CD4-positive, alpha-beta T cell treated with Interleukin-10 for 1 hour (primary cell): ENCODE data around the gene RNF212.
A peak's percentile ranks its signal among the peaks of the same experiment; 100 is the strongest.
"Not testable (repeated sequence)": the region's sequence is repeated elsewhere in the genome, so short reads cannot be mapped to it uniquely, and the experiment has no call there.

ENCODE experiments used
- DNase-seq: peaks from one replicate; pipeline ENCODE4 v3.0.0-alpha.2; 2020

Gene RNF212

DNA sequence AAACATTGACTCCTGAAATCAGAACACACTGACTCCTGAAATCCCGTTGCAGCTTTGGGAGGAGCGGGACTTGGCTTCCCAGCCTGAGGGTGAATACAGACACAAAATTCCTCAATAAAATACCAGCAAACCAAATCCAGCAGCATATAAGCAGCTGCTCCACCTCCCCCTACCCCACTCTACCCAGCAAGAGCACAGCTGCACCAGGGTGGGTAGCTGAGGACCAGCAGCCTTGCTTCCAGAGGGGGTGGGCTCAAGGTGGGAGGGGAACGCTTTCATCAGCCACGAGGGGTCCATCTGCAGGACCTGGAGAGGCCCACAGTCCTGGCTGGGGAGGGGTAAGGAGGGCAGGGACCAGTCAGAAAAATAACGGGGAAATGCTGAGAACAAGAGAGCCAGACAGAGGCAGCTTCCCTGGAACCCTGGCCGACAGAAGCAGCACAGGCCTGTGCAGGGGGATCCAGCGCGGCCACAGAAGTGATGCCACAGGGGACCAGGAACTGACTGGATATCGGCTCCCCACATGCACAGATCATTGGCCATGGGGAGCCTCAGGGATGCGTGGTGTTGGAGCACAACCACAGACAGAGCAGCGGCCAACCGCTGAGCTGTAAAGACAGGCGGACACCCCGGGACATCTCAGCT, 52.2 kb downstream of the RNF212 start:
- no peak for DNase-seq

DNA sequence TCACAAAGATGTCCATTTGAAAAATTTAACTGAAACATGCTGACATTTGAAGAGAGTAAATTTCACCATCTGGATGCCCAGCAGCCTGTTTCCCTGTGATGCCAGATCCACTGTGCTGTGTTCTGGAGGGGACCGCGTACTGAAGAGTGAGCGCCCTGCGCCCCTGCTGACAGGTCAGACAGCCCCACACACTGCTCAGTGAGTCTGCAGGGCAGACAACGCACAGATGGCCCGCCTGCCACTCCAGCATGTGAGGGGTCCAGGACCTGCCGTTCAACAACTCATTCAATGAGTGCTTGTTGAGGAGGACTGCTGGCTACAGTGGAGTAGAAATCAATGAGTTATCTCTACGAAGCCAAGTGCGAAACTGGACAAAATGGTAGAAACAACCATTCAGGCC, 52.7 kb downstream of the RNF212 start:
- DNase-seq = no peak

DNA sequence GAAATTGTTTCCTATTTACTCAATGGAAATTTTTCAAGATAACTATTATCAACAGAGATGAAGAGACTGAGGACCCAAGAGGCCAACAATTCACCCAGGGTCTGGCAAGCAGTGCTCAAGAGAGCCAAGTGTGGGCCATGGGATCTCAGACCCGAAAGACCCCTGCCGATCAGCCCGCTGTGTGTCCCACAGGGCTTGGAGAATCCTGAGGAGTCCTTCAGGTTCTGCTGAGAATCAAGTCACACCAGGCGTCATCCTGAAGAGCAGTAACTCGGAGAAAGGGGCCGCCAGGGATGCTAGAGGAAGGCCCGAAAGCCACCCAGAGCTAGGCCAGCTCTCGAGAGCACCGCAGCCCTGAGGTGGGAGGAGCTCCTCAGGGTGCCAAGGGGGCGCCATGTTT, 53.2 kb downstream of the RNF212 start:
- DNase-seq = no peak

DNA sequence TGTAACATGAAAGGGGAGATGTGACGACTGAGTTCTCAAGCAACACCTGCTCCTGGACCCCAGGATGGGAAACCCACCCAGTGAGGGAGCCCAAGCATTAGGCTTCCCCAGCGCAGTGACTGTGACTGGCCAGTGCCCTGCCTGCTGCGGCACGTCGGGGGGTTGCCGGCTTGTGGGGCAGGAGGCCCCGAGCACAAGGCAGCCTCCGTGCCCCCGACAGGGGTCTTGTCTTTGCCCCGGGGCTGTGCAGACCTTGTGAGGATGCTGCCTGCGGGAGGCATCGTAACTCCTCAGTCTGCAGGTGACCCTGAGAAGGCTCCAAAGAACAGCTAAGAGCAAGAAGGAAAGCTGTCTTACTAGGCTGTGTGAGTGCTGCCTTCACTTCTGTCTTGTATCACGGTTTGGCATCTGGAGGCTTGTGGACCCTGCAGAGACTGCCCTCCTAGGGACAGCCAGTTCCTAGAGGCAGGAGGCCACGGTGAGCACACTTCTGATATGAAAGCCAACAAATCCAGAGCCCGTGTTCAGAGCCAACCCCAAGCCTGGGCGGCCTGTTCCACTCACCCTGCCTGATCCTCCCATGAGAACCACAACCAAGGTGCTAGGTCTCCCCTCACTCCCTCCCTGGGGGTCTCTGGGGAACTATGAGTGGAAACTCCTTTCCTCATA, 54.2 kb downstream of the RNF212 start:
- no peak for DNase-seq

DNA sequence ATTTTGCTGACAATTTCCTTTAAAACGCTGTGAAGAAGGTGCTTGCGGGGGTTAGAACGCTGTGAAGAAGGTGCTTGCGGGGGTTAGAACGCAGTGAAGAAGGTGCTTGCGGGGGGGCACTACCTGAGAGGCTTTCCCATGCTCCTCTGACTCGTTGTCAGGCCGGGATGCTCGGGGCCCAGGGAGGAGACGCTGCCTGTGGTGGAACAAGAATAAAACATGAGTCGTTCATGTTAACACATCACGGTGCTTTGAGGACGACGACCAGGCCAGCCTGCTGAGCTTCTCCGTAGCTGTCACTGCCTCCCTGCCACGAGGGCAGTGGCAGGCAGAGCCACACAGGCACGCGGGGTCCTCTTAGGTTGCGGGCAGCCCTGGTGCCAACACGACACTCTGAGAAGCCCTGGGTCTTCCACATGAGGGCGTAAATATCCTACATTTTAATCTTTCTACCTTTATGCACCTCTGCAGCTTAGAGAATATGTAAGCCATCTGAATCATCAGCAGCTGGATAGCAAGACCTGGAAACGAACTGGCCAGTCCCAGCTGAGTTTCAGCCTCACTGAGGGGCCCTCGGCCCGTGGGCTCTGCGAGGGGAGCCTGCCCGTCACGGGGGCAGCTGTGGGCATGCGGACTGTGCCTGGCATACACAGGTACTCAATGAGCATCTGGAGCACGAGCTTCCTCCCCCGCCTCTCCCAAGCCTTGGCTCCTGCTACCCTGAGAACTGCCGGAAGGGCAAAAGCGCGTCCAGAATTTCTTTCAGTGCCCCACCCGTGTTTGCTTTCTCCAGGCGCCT, 55.0 kb downstream of the RNF212 start:
- no peak for DNase-seq

DNA sequence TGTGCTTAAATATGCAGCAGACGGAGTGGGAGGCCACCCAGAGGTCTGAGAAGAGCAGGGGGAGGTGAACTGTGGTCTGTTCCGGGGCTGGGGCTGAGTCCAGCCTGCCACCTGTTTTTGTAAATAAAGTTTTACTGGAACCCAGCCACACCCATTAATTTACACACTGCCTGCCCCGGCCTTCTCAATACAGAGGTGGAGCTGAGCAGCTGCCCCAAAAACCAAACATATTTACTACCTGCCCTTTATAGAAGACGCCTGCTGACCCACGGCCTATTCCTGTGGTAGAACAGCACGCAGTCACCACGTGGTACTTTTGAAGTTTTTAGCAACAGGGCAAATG, 56.0 kb downstream of the RNF212 start:
- DNase-seq = no peak

DNA sequence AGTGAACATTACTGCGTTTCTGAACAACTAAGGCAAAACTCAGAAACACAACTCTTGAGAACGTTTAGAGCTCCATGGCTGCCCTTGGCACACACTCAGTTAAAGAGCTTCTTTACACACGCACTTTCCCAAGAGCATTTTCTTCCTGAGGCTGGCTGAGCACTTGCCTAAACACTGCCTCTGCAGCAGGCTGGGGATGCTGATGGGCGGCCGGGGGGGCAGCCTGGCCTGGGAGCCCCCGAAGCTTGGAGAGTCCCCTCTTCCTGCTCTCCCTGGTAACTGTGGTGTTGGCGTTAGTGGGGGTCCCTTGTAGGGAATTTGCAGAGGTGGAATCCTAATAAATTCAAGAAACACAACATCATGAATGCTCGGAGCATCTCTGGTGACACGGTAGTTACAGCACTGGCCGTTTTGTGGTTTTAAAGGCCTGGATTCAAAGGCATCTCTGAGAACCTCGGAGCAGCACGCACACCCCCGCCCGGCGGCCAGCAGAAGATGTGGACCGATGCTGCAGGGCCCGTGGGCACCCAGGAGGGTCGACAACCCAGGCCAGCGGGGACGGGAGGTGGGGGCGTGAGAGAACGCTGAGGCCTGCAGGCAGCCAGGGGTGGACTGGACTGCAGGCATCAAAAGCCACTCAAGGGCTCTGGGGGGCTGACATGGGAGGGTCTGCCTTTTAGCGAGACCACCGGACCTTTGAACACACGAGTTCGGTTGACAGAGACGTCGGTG, 56.5 kb downstream of the RNF212 start:
- DNase-seq = no peak

DNA sequence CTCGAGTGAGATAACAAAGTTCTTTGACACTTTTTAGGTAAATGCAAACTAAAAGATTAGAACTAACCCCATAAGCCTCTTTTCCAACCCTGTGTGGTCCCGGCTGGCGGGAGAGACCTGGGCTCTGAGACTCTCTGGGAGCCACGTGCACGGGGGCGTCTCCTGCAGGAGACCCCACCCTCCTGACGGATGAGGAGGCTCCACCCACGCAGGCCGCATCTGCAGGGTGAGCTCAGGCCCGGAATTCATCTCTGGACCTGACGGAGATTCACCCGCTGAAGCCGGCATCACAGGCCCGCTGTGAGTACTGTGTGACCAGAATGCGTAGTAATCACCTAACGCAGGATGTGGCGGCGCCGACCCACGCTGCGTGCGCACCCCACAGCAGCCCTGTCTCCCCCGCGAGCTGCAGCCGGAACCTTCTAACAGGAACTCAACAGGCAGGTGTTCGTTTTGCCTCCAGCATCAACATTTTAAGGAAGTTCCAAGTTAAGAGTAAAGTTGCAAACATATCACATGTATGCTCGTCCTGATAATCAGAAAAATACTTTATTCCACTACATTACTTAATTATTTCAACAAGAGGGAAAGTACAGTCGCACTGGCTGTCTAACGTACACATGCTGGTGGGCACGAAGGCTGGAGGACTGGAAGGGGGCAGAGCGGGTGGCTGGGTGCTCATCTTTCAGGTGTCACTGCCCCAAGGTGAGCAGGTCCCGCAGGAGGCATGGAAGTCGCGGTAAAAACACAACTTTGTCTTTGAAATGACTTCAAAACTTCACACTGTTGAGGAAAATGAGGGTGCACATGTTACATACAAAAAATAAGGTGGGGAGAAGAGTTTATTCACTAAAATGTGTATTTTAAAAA, 57.4 kb downstream of the RNF212 start:
- peak; percentile 87 for DNase-seq

DNA sequence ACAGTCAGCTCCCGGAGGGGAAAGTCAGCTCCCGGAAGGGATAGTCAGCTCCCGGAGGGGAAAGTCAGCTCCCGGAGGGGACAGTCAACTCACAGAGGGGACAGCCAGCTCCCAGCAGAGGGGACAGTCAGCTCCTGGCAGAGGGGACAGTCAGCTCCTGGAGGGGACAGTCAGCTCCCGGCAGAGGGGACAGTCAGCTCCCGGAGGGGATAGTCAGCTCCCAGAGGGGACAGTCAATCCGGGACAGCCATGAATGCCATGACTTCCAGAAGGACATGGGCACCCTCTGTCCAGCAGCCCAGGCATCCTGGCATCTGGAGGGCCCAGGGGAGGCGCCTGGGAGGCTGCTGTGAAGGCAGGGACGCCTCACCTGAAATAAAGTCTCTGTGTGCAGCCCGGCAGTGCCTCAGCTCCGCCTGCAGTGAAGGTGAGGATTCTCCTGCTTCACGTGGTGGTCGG, 58.1 kb downstream of the RNF212 start:
- DNase-seq = not testable (repeated sequence)

DNA sequence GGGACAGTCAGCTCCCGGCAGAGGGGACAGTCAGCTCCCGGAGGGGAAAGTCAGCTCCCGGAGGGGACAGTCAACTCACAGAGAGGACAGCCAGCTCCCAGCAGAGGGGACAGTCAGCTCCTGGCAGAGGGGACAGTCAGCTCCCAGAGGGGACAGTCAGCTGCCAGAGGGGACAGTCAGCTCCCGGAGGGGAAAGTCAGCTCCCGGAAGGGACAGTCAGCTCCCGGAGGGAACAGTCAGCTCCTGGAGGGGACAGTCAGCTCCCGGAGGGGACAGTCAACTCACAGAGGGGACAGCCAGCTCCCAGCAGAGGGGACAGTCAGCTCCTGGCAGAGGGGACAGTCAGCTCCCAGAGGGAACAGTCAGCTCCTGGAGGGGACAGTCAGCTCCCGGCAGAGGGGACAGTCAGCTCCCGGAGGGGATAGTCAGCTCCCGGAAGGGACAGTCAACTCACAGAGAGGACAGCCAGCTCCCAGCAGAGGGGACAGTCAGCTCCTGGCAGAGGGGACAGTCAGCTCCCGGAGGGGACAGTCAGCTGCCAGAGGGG, 58.6 kb downstream of the RNF212 start:
- not testable (repeated sequence) for DNase-seq

DNA sequence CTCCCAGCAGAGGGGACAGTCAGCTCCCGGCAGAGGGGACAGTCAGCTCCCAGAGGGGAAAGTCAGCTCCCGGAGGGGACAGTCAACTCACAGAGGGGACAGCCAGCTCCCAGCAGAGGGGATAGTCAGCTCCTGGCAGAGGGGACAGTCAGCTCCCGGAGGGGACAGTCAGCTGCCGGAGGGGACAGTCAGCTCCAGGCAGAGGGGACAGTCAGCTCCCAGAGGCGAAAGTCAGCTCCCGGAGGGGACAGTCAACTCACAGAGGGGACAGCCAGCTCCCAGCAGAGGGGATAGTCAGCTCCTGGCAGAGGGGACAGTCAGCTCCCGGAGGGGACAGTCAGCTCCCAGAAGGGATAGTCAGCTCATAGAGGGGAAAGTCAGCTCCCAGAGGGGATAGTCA, 59.5 kb downstream of the RNF212 start:
- not testable (repeated sequence) for DNase-seq

DNA sequence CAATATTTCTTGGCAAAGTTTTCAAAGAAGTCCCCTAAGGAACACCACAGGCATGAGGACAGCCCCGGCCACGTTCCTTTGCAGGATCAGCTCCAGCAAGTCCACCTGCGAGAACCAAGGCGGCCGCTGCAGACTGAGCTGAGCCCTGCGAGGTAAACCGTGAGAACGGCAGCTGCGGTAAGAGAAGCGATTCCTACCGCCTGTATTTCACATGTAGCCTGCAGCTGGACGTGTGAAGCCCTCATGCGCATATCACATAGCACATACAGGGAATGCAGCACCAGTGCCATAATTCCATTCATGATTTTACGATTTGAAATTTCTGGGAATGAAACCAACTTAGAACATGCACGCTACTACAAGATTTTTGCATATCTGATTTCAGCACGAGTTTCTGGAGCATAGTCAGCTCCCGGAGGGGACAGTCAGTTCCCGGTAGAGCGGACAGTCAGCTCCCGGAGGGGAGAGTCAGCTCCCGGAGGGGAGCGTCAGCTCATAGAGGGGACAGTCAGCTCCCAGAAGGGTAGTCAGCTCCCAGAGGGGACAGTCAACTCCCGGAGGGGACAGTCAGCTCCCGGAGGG, 60.2 kb downstream of the RNF212 start:
- no peak for DNase-seq

DNA sequence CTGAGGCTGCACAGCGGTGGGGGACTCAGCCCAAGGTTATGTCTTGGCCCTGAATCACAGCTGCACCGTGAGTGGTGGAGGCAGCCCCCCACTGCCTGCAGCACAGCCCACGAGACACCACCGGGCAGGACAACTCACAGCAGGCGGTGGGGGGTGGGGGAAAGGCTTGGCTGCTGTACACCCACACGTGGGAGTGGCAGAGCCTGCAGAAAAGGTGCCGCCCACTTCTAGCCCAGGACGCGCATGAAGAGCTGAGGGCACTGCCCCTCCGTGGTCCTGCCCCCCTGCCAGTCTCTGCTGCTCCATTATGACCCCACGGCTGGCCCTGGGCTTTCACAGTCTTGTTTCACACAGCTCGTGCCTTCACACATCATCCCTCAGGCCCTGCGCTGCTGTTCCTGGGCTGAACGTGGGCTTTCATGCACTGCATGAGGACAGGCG, 61.1 kb downstream of the RNF212 start:
- DNase-seq = no peak

DNA sequence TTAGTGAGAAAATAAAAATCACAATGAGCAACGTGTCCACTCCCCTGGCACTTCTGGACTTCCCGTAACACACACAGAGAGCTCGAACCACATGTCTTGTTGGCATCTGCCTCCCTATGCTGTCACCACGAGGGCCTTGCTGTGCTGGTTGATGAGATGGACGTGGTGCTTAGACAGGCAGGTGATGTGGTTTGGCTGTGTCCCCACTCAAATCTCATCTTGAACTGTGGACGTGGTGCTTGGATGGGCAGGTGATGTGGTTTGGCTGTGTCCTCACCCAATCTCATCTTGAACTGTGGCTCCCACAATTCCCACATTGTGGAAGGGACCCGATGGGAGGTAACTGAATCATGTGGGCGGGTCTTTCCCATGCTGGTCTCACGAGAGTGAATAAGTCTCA, 61.9 kb downstream of the RNF212 start:
- no peak for DNase-seq

DNA sequence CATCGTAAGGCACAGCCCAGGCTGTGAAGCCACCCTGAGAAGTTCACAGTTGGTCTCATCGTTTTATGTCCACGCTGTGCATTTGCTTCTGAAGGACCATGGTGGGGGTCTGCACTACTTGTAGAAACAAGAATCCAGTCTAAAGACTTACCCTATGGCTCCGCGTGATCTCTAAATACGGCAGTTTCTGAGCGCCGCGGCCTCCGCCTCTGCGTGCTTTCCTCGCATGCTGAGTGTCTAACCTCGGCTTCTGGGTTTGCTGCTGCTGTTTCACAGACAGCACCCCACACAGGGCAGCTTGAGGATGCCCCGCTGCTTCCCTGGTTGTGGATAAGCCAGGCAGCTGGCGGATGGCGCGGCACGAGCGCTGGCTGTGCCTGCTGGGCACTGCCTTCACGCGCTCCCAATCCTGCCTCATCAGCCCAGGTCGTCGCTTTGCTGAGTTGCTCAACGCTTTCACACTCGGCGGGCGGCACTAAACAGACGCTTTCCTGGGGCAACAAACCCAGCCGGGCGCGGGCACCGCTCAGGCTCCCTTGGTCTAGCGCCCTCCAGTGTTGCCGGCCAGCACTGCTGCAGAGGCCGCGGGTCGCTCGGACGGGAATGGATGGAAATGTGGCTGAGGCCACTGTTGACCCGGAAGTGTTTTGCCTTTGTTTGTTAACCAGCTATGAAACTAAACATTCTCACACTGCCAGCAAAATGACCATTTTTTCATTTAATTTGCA, 62.7 kb downstream of the RNF212 start:
- DNase-seq = no peak

DNA sequence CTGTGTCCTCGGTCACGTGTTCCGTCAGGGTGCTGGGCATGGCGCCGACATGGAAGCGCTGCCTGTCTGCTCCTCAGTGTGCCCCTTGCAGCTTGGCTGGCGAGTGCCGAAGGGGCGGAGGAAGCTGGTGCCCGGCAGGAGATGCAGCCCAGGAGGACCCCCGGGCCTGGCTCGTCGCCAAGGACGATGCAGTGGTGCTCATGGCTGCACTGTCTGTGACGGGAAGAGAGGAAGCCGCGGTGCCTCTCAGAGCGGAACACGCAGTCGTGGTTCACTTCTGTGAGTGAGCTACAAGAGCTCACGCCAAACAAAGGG, 63.8 kb downstream of the RNF212 start:
- no peak for DNase-seq

DNA sequence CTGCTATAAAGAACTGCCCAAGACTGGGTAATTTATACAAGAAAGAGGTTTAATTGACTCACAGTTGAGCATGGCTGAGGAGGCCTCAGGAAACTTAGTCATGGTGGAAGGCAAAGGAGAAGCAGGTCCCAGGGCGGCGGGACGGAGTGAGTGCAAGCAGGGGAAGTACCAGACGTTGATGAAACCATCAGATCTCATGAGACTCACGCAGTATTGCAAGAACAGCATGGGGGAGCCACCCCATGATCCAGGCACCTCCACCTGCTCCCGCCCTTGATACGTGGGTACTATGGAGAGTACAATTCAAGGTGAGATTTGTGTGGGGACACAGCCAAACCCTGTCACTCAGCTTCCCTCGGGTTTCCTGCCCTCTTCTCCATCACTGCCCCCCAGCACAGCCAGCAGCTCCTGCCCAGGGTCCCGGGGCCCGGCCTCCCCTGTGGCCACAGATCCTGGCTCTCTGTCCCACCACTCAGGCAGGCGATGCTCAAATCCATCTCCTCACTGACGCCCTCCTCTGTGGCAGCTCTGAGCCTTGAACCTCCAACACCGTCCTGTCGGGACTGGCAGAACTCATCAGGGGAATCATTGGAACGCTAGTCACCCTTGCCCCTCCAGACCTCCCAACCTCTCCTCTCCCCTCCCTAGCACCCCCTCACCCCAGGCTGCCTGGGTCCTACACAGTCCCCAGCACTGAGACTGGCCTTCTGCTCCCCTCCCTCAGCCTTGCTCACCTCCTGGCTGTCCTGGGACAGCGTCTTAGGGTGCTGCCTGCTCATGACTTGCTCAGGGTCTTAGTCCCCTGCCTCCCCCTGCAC, 64.4 kb downstream of the RNF212 start:
- DNase-seq = no peak

DNA sequence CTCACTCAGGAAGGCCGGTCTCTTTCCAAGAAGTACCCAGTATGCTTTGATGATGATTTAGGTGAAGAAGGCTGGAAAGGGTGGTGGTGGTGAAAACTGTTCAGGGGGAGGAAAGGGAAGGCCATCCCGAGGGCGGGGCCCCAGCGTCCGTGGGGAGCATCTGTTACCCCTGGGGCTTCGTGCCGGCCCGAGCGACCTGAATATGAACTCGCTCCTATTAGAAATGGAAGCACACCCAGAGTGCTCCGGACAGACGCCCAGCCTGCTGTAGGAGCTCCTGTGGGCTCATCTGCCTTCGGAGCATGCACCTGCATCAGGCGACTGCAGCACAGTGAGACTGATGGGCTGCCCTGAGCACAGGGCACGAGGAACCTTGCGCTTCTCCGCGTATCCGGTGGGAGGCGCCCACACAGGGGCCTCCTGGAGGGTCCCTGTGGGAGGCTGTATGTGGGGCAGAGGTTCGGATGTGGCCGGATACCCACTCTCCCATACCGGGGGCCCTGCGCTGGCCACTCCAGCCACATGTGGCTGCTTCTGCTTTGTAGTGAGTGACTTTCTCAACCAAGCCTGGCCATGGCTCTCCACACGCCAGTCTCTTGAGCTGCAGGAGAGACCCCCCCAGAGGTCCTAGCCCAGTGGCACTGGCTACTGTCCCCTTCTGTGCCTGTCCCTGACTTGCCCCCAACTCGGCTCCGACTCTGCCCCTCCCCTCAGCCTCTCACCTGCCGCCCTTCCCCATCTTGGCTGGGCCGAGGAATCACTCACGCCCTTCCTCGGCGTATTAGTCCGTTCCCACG, 65.2 kb downstream of the RNF212 start:
- DNase-seq = no peak
